ENCODE results near the gene TASP1. TPM values are rescaled to one million over a fixed set of nuclear protein-coding genes. Genes with fewer than 3 reads are reported as not detected.
A peak's percentile ranks its signal among the peaks of the same experiment; 100 is the strongest.

TASP1 gene
- total RNA-seq, 1 donor from 2014 or later, result 22.4 TPM

- DNase-seq (ENCODE audit: low spot score, unreplicated experiment), result no peak
- TF ChIP-seq, protein P1, sequence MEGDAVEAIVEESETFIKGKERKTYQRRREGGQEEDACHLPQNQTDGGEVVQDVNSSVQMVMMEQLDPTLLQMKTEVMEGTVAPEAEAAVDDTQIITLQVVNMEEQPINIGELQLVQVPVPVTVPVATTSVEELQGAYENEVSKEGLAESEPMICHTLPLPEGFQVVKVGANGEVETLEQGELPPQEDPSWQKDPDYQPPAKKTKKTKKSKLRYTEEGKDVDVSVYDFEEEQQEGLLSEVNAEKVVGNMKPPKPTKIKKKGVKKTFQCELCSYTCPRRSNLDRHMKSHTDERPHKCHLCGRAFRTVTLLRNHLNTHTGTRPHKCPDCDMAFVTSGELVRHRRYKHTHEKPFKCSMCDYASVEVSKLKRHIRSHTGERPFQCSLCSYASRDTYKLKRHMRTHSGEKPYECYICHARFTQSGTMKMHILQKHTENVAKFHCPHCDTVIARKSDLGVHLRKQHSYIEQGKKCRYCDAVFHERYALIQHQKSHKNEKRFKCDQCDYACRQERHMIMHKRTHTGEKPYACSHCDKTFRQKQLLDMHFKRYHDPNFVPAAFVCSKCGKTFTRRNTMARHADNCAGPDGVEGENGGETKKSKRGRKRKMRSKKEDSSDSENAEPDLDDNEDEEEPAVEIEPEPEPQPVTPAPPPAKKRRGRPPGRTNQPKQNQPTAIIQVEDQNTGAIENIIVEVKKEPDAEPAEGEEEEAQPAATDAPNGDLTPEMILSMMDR (IDR thresholded peaks at IDR 0.05; ENCODE audit: unreplicated experiment), result no peak
- Mint-ChIP-seq H3K4me1 (ENCODE audit: low read depth) (no peaks in the 10 kb centered on the region), H3K4me3 (ENCODE audit: low read depth) (no peak overlapping the region), H3K27ac (no peak overlapping the region), H3K9me3 (ENCODE audit: low read depth) (no peaks in the 10 kb centered on the region), H3K27me3 (no peaks in the 10 kb centered on the region), H3K36me3 (ENCODE audit: insufficient read depth) (peaks cover 4% of the 10 kb centered on the region)
These were observed 206.6 kb downstream of the TASP1 start for GRCh38 chr20:13432126-13432525.

DNA sequence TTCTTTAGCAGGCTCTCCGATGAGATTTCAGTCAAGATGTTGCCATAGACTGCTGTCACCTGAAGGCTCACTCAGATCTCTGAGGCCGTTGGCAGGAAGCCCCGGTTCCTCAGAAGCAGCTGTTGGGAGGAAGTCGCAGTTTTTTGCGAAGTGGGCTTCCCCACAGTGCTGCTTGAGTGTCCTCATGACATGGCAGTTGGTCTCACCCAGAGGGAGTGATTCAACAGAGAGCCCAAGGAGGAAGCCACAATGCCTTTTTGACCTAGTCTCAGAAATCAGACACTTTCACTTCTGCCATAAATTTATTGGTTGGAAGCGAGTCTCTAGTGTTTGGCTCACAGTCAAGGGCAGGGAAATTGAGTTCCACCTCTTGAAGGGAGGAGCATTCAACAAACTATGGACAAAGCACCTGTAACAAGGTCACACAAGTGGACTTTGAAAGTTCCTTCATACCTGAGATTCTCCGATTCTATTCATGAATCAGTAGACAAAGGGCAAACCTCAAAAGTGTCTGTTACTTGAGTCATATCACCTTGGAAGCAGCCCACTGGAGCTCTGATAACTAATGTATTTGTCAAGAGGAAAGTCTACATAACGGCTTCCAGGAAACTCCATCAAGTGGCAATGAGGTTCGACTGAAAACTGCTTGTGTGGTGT lies 208.3 kb downstream of the TASP1 start:
- Mint-ChIP-seq H3K4me1 (ENCODE audit: low read depth) (no peaks in the 10 kb centered on the region), H3K27me3 (no peaks in the 10 kb centered on the region), H3K36me3 (ENCODE audit: insufficient read depth) (peaks cover 4% of the 10 kb centered on the region), H3K27ac (no peak overlapping the region), H3K9me3 (ENCODE audit: low read depth) (no peaks in the 10 kb centered on the region), H3K4me3 (ENCODE audit: low read depth) (no peak overlapping the region)
- TF ChIP-seq, protein P1 (IDR thresholded peaks at IDR 0.05; ENCODE audit: unreplicated experiment), result no peak
- no peak for DNase-seq (ENCODE audit: low spot score, unreplicated experiment)

DNA sequence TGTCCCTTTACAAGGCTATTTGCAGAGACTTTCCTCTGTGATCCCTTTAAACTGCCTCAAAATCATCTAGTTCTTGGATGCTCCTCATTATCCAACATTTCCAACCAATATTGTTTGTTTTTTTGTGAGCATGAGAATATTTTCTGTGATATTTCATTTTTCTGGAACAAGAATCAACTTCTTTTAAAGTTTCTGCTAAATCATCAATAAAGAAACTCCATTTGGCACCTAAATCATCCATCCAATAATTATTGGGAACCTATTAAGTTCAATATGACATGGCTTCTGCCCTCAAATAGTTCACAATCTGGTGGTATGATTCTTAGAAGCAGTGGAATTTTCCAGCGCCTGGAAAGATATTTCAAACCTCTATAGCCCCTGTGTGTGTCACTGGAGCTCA lies 210.0 kb downstream of the TASP1 start:
- no peaks in the 10 kb centered on the region for H3K9me3 Mint-ChIP-seq (ENCODE audit: low read depth)
- TF ChIP-seq, protein P1 (IDR thresholded peaks at IDR 0.05; ENCODE audit: unreplicated experiment), result no peak
- no peak overlapping the region for H3K4me3 Mint-ChIP-seq (ENCODE audit: low read depth)
- peaks cover 2% of the 10 kb centered on the region for H3K4me1 Mint-ChIP-seq (ENCODE audit: low read depth)
- peaks cover 4% of the 10 kb centered on the region for H3K36me3 Mint-ChIP-seq (ENCODE audit: insufficient read depth)
- DNase-seq (ENCODE audit: low spot score, unreplicated experiment), result no peak
- H3K27ac Mint-ChIP-seq, result peak overlapping the region; percentile 76
- no peaks in the 10 kb centered on the region for H3K27me3 Mint-ChIP-seq

DNA sequence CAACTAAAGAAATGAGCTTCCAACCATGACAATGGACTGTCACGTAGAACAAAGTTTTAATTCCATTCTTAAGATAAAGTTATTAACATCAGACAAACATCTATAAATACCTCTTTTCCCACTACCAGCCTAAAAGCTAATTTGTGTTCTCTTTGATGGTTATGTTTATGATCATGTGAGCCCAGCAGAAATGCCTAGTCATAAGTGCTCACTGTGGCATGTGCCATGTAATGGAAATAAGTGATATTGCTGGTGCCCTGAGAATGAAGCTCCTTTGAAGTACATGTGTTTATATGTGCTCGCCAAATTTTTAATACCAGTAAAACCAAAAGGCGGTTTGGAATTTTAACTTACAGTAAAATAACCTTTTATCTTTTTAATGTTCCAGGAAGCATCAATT lies 211.9 kb downstream of the TASP1 start:
- peaks cover 2% of the 10 kb centered on the region for H3K4me1 Mint-ChIP-seq (ENCODE audit: low read depth)
- no peak overlapping the region for H3K27ac Mint-ChIP-seq
- H3K4me3 Mint-ChIP-seq (ENCODE audit: low read depth), result no peak overlapping the region
- TF ChIP-seq, protein P1 (IDR thresholded peaks at IDR 0.05; ENCODE audit: unreplicated experiment), result no peak
- no peaks in the 10 kb centered on the region for H3K27me3 Mint-ChIP-seq
- no peak for DNase-seq (ENCODE audit: low spot score, unreplicated experiment)
- H3K9me3 Mint-ChIP-seq (ENCODE audit: low read depth), result no peaks in the 10 kb centered on the region
- peaks cover 2% of the 10 kb centered on the region for H3K36me3 Mint-ChIP-seq (ENCODE audit: insufficient read depth)

DNA sequence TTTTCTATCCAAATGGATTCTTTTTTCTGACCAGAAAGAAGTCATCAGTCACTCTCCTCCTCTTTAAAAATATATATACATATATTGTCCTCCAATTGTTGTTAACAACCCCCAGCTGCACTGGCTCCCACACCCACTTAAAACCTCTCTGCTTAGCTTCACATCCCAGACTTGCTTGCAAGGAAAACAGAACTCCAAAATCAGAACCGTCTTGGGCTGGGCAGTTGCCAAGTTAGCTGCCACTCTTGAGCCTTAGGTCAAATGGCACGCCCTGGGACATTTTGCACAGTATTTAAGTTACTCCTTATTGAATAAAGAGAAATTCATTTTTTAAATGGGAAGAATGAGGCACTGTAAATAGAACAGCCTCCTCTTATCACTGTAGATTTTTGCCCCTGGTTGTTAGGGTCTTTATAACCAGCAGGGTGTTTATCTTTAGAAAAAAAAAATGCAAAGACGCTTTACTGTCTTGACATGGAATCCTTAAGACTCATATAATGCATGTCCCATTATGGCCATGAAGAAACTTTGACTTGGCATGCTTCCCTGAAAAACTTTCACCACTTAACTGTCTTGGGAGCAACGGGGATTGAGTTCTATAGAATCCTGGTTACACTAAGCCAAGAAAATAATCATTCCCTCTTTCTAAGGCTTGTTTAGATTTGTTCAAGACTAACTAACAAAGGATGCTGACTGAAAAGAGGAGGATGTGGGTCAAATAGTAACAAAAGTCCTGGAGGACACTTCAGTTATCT lies 213.2 kb downstream of the TASP1 start:
- Mint-ChIP-seq H3K27me3 (no peaks in the 10 kb centered on the region), H3K9me3 (ENCODE audit: low read depth) (no peaks in the 10 kb centered on the region), H3K4me1 (ENCODE audit: low read depth) (peaks cover 7% of the 10 kb centered on the region), H3K4me3 (ENCODE audit: low read depth) (no peak overlapping the region), H3K36me3 (ENCODE audit: insufficient read depth) (peaks cover 2% of the 10 kb centered on the region), H3K27ac (no peak overlapping the region)
- no peak for DNase-seq (ENCODE audit: low spot score, unreplicated experiment)
- TF ChIP-seq, protein P1 (IDR thresholded peaks at IDR 0.05; ENCODE audit: unreplicated experiment), result no peak

Measured in progenitor cell of endocrine pancreas (in vitro differentiated cells).